HL-60 (cell line): ENCODE data around the gene DIP2C.

Source experiments
- CTCF ChIP-seq: IDR thresholded peaks from one replicate; pipeline ENCODE4 v1.5.1; 2011; ENCODE audit warnings: low read length, control low read depth, inconsistent platforms; ENCODE audit not compliant: insufficient read depth
- POLR2AphosphoS5 ChIP-seq: IDR thresholded peaks from 2 replicates; pipeline ENCODE4 v1.6.1; 2012; ENCODE audit warnings: low read depth

DNA sequence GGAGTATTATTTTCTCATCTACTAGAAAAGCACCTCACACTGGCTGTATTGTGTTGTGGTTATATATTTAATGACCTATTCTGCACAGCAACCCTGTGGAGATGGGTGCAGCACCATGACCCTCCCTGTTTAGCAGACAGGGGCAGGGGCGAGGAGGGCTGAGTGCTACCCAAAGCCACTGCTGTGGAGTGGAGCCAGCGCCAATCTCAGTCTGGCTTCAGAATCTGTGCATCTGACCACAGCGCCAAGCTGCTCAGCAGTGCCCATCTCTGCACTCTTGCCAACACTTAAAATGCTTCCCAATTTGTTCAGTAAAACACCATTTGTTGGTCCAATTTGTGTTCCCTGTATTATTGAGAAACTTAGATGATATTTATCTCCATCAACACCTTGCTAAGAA, 315.1 kb downstream of the DIP2C start:
- TF ChIP-seq CTCF (no peak), POLR2AphosphoS5 (no peak)
